HG02759 (cell line): ENCODE results near the gene OTULIN.

Experiments
- ATAC-seq: cut with Tn5 transposase; IDR thresholded peaks from one replicate; pipeline ENCODE4 v1.9.1; 2021; ENCODE audit warnings: mild to moderate bottlenecking, moderate library complexity; ENCODE audit not compliant: unreplicated experiment

The OTULIN gene

GRCh38 chr5:14738050-14738449, 73.5 kb downstream of the OTULIN start:
- no peak for ATAC-seq

- ATAC-seq: no peak
Observed at GRCh38 chr5:14739538-14739937, 75.0 kb downstream of the OTULIN start.

- ATAC-seq: no peak
Observed at GRCh38 chr5:14739981-14740380, 75.5 kb downstream of the OTULIN start.

- no peak for ATAC-seq
Observed at GRCh38 chr5:14741131-14741530, 76.6 kb downstream of the OTULIN start.

GRCh38 chr5:14741801-14742440, 77.4 kb downstream of the OTULIN start:
- ATAC-seq: no peak

GRCh38 chr5:14742498-14742897, 78.0 kb downstream of the OTULIN start:
- ATAC-seq: no peak

- ATAC-seq: no peak
Observed at GRCh38 chr5:14743601-14744295, 79.2 kb downstream of the OTULIN start.

GRCh38 chr5:14744296-14745187, 80.0 kb downstream of the OTULIN start:
- no peak for ATAC-seq

GRCh38 chr5:14745188-14745563, 80.7 kb downstream of the OTULIN start:
- ATAC-seq: no peak

GRCh38 chr5:14745753-14746152, 81.2 kb downstream of the OTULIN start:
- ATAC-seq: no peak

GRCh38 chr5:14748180-14748900, 83.8 kb downstream of the OTULIN start:
- ATAC-seq: no peak
